GM18868 (cell line): ENCODE data around the gene ANO9.

Experiments used
- ATAC-seq: cut with Tn5 transposase; IDR thresholded peaks from one replicate; pipeline ENCODE4 v1.9.1; 2021; ENCODE audit warnings: mild to moderate bottlenecking, moderate library complexity; ENCODE audit not compliant: unreplicated experiment

ANO9 gene

GRCh38 chr11:453564-453963 lies 11.8 kb upstream of the ANO9 start:
- ATAC-seq, result no peak

- no peak for ATAC-seq
Observed at GRCh38 chr11:452916-453527, 11.2 kb upstream of the ANO9 start.

GRCh38 chr11:452203-452744 lies 10.5 kb upstream of the ANO9 start:
- no peak for ATAC-seq

GRCh38 chr11:451738-452137 lies 9.9 kb upstream of the ANO9 start:
- no peak for ATAC-seq

- no peak for ATAC-seq
Observed at GRCh38 chr11:450809-451451, 9.1 kb upstream of the ANO9 start.

DNA sequence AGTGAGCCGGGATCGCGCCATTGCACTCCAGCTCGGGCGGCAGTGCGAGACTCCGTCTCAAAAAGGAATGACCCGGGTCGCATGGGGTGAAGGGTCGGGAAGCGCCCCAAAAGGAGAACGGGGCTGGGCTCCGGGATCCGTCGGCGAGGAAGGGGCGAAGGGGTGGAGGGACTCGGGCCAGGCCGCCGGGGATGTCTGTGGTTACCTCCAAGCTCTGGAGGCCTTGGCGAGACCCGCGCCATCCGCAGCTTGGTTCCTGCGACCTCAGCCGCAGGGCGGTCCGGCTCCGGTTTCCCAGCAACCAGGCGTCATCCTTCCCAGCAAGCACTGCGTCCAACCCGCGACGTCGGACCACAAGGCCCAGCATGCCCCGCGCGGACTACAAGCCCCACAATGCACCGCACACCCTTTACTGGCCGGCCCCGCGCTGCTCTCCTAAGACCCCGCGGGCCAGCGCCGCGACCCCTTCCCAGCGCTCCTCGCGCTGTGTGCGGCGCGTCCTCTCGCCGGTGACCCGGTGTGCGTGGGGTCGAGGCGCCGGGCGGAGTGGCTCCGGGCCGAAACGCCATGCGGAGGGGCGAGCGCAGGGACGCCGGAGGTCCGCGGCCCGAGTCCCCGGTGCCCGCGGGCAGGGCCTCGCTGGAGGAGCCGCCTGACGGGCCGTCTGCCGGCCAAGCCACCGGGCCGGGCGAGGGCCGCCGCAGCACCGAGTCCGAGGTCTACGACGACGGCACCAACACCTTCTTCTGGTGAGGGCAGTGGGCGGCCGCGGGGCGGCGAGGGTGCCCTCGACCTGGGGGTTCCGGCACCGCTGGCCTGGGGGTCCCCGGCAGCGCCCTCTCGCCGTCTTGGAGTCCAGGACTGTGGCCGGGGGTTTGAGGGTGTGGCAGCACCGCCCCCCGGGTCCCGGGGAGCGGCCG lies 8.3 kb upstream of the ANO9 start, which contains the start of gene PTDSS2:
PTDSS2 (plus strand) TSS at position 391 of the 920 bp plus-strand sequence; CDS start at position 568, 177 bp downstream.
- ATAC-seq, result peak; percentile 78

- peak; percentile 43 for ATAC-seq
Observed at GRCh38 chr11:447923-448731, 6.3 kb upstream of the ANO9 start.

DNA sequence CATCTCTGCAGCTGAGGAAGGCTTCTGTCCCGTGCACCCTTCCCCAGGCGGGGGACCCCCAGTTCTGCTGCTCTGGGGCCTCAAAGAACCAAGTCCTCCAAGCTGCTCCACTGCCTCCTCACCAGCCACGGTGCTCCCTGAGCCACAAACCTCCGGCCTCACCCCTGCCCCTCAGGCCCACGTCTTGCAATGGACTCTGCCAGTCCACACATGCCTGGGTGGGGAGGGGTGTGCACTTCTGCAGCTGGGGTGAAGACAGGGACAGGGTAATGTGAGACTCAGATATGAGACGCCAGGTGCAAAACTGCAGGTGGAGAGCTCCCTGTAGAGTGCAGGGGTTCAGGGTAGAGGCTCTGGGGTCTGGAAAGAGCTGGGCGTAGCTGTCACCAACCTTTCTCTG lies 5.1 kb upstream of the ANO9 start:
- no peak for ATAC-seq

GRCh38 chr11:445765-446588 lies 4.2 kb upstream of the ANO9 start:
- no peak for ATAC-seq

GRCh38 chr11:444396-445144 lies 2.8 kb upstream of the ANO9 start:
- ATAC-seq, result no peak

DNA sequence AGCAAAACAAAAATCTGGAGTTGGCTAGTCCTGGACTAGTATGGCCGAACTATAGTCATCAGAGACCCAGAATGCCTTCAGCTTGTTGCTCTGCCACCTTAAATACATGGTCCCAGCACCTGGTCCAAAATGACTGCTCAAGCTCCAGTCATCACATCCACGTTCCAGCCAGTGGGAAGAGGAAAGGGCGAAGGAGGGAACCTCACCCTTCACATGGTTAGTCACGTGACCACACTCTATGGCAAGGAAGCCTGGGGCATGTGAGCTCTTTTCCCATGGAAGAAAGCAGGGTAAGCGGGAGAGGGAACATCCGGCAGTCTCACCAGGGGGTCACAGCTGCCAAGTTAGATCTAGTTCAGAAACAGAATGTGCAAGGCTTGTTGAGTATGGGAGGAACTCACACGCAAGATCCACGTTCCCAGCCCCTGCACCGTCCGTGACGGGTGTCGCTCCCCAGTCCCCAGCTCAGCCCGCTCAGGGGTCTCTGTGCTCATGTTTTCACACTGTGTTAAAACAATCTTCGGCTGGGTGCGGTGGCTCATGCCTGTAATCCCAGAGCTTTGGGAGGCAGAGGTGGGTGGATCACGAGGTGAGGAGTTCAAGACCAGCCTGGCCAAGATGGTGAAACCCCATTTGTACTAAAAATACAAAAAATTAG lies 1.9 kb upstream of the ANO9 start:
- ATAC-seq, result no peak

DNA sequence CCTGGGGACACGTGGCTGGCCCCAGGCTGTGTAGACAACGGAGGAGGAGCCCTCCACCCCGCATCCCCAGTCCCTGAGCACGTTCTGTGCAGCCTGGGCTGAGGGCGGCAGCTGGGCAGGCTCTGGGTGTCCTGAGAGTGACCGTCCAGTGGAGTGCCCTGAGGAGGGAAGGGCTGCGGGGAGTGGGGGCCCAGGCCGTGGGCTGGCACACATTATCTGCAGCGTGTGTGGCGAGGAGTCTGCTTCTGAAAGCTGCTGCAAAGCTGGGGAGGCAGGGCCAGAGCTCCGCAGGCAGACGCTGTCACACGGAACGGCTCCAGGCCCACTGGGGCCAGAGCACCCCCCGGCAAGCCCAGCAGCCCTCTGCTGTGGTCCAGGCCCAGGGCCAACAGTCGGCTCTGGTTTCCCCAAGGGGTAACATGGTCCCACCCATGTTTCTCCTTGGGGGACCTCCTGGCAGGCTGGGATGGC lies 835 bp upstream of the ANO9 start:
- ATAC-seq, result no peak

GRCh38 chr11:441043-441417 lies 781 bp downstream of the ANO9 start:
- no peak for ATAC-seq

- no peak for ATAC-seq
Observed at GRCh38 chr11:440065-441042, 1.5 kb downstream of the ANO9 start.

DNA sequence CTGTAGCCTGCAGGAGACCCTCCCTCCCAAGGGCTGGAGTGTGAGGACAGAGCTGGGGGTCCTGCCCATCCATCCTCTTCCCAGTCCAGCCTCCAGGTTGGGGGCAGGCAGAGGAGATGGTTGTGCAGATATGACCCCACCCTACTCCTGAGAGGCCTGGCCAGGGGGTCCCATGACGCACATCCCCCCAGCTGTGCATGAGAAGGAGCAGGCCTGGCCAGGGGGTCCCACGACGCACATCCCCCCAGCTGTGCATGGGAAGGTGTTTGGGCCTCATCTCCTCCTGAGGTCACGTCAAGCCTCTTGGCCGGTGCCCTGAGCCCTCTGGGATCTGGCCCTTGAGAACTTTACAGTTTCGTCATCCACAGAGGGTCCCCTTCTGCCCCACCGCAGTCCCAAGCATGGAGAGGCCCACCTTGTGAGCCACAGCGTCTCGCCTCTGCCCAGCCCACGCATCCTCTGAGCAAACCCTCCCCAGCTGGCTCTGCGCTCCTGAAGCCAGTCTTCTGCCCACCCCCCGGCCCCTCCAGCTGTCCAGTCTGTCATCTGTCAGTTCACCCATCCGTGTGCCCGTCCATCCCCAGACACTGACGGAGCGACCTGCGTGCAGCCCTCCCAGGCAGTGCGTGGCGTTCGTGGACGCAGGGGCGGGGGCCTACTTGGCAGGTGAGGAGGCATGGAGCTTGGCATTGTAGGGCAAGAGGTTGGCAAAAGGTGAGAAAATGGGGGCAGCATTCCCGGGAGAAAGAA lies 2.3 kb downstream of the ANO9 start:
- no peak for ATAC-seq

DNA sequence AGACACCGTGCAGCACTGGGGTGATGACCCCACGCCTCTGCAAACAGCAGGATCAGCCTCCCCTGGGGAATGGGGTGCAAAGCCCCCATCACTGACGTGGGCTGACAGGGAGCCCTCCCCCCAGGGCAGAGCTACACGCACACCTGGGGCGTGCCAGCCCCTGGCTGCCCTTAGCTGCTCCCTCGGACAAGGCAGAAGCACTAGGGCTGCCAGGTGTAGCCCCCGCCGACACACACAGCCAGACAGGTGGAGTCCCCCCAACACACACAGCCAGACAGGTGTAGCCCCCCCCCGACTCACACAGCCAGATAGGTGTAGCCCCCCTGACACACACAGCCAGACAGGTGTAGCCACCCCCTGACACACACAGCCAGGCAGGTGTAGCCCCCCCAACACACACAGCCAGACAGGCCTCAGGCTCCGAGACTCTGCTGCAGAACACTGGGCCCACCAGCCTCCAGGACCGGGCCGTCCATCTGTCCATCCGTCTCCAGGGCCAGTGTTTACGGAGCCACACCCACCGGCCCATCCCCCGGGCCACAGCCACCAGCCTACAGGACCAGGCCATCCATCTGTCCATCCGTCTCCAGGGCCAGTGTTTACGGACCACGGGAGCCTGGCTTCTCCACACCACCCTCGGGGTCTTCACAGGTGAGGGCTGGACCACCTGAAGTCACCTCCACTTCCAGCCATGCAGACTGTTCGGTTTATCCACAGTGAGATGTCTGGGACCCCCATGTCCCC lies 3.5 kb downstream of the ANO9 start:
- ATAC-seq, result no peak
